Measurements from ENCODE around the gene OBSCN. TPM values are rescaled to one million over a fixed set of nuclear protein-coding genes. Genes with fewer than 3 reads are reported as not detected.

Gene OBSCN
- total and polyA plus RNA-seq, 2 experiments from 2014 or later = 1.1 to 5.2 TPM

- in situ Hi-C loops (cut with MboI) = no loop called here
- Histone ChIP-seq H3F3A (ENCODE audit: insufficient read depth) (peaks cover 6% of the 10 kb centered on the region), H3K27me3 (replicated peaks; ENCODE audit: insufficient read depth) (no peaks in the 10 kb centered on the region), H2AFZ (peak overlapping the region; percentile 30; the same call in 1 of the 2 replicates), H3K4me3 (no peak overlapping the region), H3K9me3 (ENCODE audit: low read depth) (no peaks in the 10 kb centered on the region), H3K9me2 (ENCODE audit: insufficient read depth) (no peaks in the 10 kb centered on the region), H3K4me2 (ENCODE audit: unreplicated experiment) (no peak overlapping the region), H3K9ac (no peak overlapping the region), H3K79me2 (ENCODE audit: insufficient read depth) (no peaks in the 10 kb centered on the region), H3K27ac (no peak overlapping the region), H4K20me1 (ENCODE audit: insufficient read depth) (no peaks in the 10 kb centered on the region), H3K4me1 (ENCODE audit: insufficient read depth) (peaks cover 8% of the 10 kb centered on the region), H3K36me3 (ENCODE audit: low read depth) (no peaks in the 10 kb centered on the region)
- TF ChIP-seq EZH2 (IDR thresholded peaks at IDR 0.05; ENCODE audit: insufficient read depth, poor library complexity, severe bottlenecking) (no peak), EZH2phosphoT487 (IDR thresholded peaks at IDR 0.05; ENCODE audit: insufficient read depth, low read depth) (no peak)
- WGBS, 2 experiments (ENCODE audit: low coverage in 1 of 2, low lambda C conversion rate in 2 of 2, missing lambda C conversion rate in 2 of 2) = 54 to 63% methylated on average over 1 of the region's 1 CpG
- peak; percentile 75 for DNase-seq
These were observed 62.2 kb downstream of the OBSCN start for GRCh38 chr1:228270032-228270431.

GRCh38 chr1:228271701-228272251, 63.9 kb downstream of the OBSCN start:
- H3K9me2 ChIP-seq (ENCODE audit: insufficient read depth) = no peaks in the 10 kb centered on the region
- H3F3A ChIP-seq (ENCODE audit: insufficient read depth) = peaks cover 6% of the 10 kb centered on the region
- H3K4me2 ChIP-seq (ENCODE audit: unreplicated experiment) = no peak overlapping the region
- in situ Hi-C loops (cut with MboI) = no loop called here
- peaks cover 8% of the 10 kb centered on the region for H3K4me1 ChIP-seq (ENCODE audit: insufficient read depth)
- no peaks in the 10 kb centered on the region for H3K27me3 ChIP-seq (replicated peaks; ENCODE audit: insufficient read depth)
- no peak for DNase-seq
- H3K4me3 ChIP-seq = no peak overlapping the region
- no peak overlapping the region for H3K9ac ChIP-seq
- WGBS, 2 experiments (ENCODE audit: low coverage in 1 of 2, low lambda C conversion rate in 2 of 2, missing lambda C conversion rate in 2 of 2) = 92 to 93% methylated on average over 18 to 19 of the region's 19 CpGs
- no peaks in the 10 kb centered on the region for H3K9me3 ChIP-seq (ENCODE audit: low read depth)
- no peaks in the 10 kb centered on the region for H4K20me1 ChIP-seq (ENCODE audit: insufficient read depth)
- no peaks in the 10 kb centered on the region for H3K36me3 ChIP-seq (ENCODE audit: low read depth)
- no peak overlapping the region for H3K27ac ChIP-seq
- TF ChIP-seq EZH2phosphoT487 (IDR thresholded peaks at IDR 0.05; ENCODE audit: insufficient read depth, low read depth) = no peak
- TF ChIP-seq EZH2 (IDR thresholded peaks at IDR 0.05; ENCODE audit: insufficient read depth, poor library complexity, severe bottlenecking) = no peak
- no peaks in the 10 kb centered on the region for H3K79me2 ChIP-seq (ENCODE audit: insufficient read depth)
- no peak overlapping the region for H2AFZ ChIP-seq

GRCh38 chr1:228272331-228272791, 64.5 kb downstream of the OBSCN start:
- no peak overlapping the region for H2AFZ ChIP-seq
- H3K4me1 ChIP-seq (ENCODE audit: insufficient read depth) = peaks cover 8% of the 10 kb centered on the region
- H3K27ac ChIP-seq = no peak overlapping the region
- TF ChIP-seq EZH2phosphoT487 (IDR thresholded peaks at IDR 0.05; ENCODE audit: insufficient read depth, low read depth) (no peak), EZH2 (IDR thresholded peaks at IDR 0.05; ENCODE audit: insufficient read depth, poor library complexity, severe bottlenecking) (no peak)
- no peaks in the 10 kb centered on the region for H3K27me3 ChIP-seq (replicated peaks; ENCODE audit: insufficient read depth)
- no peaks in the 10 kb centered on the region for H3K9me3 ChIP-seq (ENCODE audit: low read depth)
- H3K4me3 ChIP-seq = no peak overlapping the region
- 89 to 90% methylated on average over 7 of the region's 7 CpGs for WGBS, 2 experiments (ENCODE audit: low coverage in 1 of 2, low lambda C conversion rate in 2 of 2, missing lambda C conversion rate in 2 of 2)
- no peak overlapping the region for H3K9ac ChIP-seq
- H3K79me2 ChIP-seq (ENCODE audit: insufficient read depth) = no peaks in the 10 kb centered on the region
- no peak for DNase-seq
- peaks cover 6% of the 10 kb centered on the region for H3F3A ChIP-seq (ENCODE audit: insufficient read depth)
- H3K9me2 ChIP-seq (ENCODE audit: insufficient read depth) = no peaks in the 10 kb centered on the region
- H3K36me3 ChIP-seq (ENCODE audit: low read depth) = no peaks in the 10 kb centered on the region
- H3K4me2 ChIP-seq (ENCODE audit: unreplicated experiment) = no peak overlapping the region
- no peaks in the 10 kb centered on the region for H4K20me1 ChIP-seq (ENCODE audit: insufficient read depth)
- in situ Hi-C loops (cut with MboI) = no loop called here

GRCh38 chr1:228272831-228273571, 65.2 kb downstream of the OBSCN start:
- no peaks in the 10 kb centered on the region for H4K20me1 ChIP-seq (ENCODE audit: insufficient read depth)
- WGBS, 2 experiments (ENCODE audit: low coverage in 1 of 2, low lambda C conversion rate in 2 of 2, missing lambda C conversion rate in 2 of 2) = 94 to 95% methylated on average over 22 of the region's 22 CpGs
- H2AFZ ChIP-seq = no peak overlapping the region
- H3K9ac ChIP-seq = no peak overlapping the region
- H3K4me1 ChIP-seq (ENCODE audit: insufficient read depth) = peaks cover 8% of the 10 kb centered on the region
- H3K4me2 ChIP-seq (ENCODE audit: unreplicated experiment) = no peak overlapping the region
- no peaks in the 10 kb centered on the region for H3K79me2 ChIP-seq (ENCODE audit: insufficient read depth)
- in situ Hi-C loops (cut with MboI) = no loop called here
- H3K27ac ChIP-seq = no peak overlapping the region
- no peaks in the 10 kb centered on the region for H3K36me3 ChIP-seq (ENCODE audit: low read depth)
- H3K27me3 ChIP-seq (replicated peaks; ENCODE audit: insufficient read depth) = no peaks in the 10 kb centered on the region
- peaks cover 6% of the 10 kb centered on the region for H3F3A ChIP-seq (ENCODE audit: insufficient read depth)
- DNase-seq = no peak
- no peak for TF ChIP-seq EZH2 (IDR thresholded peaks at IDR 0.05; ENCODE audit: insufficient read depth, poor library complexity, severe bottlenecking)
- TF ChIP-seq EZH2phosphoT487 (IDR thresholded peaks at IDR 0.05; ENCODE audit: insufficient read depth, low read depth) = no peak
- H3K9me3 ChIP-seq (ENCODE audit: low read depth) = no peaks in the 10 kb centered on the region
- no peaks in the 10 kb centered on the region for H3K9me2 ChIP-seq (ENCODE audit: insufficient read depth)
- H3K4me3 ChIP-seq = no peak overlapping the region
